ENCODE results near the gene NKAPL.

DNA sequence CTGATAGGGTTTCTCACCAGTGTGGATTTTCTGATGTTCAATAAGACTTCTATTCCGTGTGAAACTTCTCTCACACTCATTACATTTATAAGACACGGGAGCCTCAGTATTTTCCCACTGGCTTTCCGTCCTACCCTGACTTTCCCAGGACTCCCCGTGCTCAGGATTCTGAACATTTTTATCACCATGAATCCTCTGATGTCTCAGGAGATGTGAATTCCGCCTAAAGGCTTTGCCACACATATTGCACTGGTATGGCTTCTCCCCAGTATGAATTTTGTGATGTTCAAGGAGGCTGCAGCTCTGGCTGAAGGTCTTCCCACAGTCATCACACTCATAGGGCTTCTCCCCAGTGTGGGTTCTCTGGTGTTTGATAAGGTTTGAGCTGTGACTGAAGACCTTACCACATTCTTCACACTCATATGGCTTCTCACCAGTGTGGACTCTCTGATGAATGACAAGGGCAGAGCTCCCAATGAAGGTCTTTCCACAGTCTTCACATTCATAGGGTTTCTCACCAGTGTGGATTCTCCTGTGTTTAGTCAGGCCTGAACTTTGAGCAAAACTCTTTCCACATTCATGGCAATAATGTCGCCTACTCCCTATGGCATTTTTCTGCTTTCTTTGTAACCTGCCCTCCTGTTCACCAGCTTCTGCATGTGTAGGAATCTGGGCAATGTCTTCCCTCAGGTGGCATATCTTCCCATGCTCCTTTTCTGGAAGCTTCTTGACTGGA is 13.7 kb upstream of the NKAPL start:
- TF ChIP-seq POLR2AphosphoS5 (IDR thresholded peaks at IDR 0.05; ENCODE audit: low read depth, low read length) (no peak), TCF12 (IDR thresholded peaks at IDR 0.05; ENCODE audit: low read depth, low read length) (no peak), CREB1 (IDR thresholded peaks at IDR 0.05) (no peak), MAFK (IDR thresholded peaks at IDR 0.05; ENCODE audit: low read depth, low read length) (no peak), KDM1A (IDR thresholded peaks at IDR 0.05; ENCODE audit: borderline replicate concordance, low read length) (no peak), EP300 (IDR thresholded peaks at IDR 0.05; ENCODE audit: borderline replicate concordance in 1 of 2, low read depth in 2 of 2, low read length in 2 of 2) (no peak), CHD2 (IDR thresholded peaks at IDR 0.05; ENCODE audit: low read length) (no peak), GTF2F1 (IDR thresholded peaks at IDR 0.05; ENCODE audit: borderline replicate concordance, low read depth, low read length) (no peak), CHD1 (IDR thresholded peaks at IDR 0.05; ENCODE audit: low read depth, low read length) (no peak)
- TF ChIP-seq, protein P1, sequence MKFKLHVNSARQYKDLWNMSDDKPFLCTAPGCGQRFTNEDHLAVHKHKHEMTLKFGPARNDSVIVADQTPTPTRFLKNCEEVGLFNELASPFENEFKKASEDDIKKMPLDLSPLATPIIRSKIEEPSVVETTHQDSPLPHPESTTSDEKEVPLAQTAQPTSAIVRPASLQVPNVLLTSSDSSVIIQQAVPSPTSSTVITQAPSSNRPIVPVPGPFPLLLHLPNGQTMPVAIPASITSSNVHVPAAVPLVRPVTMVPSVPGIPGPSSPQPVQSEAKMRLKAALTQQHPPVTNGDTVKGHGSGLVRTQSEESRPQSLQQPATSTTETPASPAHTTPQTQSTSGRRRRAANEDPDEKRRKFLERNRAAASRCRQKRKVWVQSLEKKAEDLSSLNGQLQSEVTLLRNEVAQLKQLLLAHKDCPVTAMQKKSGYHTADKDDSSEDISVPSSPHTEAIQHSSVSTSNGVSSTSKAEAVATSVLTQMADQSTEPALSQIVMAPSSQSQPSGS (IDR thresholded peaks at IDR 0.05; ENCODE audit: low read length) = no peak
- TF ChIP-seq, protein P2, sequence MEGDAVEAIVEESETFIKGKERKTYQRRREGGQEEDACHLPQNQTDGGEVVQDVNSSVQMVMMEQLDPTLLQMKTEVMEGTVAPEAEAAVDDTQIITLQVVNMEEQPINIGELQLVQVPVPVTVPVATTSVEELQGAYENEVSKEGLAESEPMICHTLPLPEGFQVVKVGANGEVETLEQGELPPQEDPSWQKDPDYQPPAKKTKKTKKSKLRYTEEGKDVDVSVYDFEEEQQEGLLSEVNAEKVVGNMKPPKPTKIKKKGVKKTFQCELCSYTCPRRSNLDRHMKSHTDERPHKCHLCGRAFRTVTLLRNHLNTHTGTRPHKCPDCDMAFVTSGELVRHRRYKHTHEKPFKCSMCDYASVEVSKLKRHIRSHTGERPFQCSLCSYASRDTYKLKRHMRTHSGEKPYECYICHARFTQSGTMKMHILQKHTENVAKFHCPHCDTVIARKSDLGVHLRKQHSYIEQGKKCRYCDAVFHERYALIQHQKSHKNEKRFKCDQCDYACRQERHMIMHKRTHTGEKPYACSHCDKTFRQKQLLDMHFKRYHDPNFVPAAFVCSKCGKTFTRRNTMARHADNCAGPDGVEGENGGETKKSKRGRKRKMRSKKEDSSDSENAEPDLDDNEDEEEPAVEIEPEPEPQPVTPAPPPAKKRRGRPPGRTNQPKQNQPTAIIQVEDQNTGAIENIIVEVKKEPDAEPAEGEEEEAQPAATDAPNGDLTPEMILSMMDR (IDR thresholded peaks at IDR 0.05; ENCODE audit: control extremely low read depth in 1 of 3, insufficient read depth in 1 of 3, low read depth in 1 of 3, low read length in 3 of 3) = no peak

Data from H1 (cell line).